GM18907 (cell line): ENCODE results near the gene MBD3.
"Not testable (repeated sequence)": the region's sequence is repeated elsewhere in the genome, so short reads cannot be mapped to it uniquely, and the experiment has no call there.

Source experiments
- ATAC-seq: cut with Tn5 transposase; IDR thresholded peaks from one replicate; pipeline ENCODE4 v1.9.1; 2021; ENCODE audit warnings: mild to moderate bottlenecking, moderate library complexity; ENCODE audit not compliant: unreplicated experiment

The MBD3 gene

DNA sequence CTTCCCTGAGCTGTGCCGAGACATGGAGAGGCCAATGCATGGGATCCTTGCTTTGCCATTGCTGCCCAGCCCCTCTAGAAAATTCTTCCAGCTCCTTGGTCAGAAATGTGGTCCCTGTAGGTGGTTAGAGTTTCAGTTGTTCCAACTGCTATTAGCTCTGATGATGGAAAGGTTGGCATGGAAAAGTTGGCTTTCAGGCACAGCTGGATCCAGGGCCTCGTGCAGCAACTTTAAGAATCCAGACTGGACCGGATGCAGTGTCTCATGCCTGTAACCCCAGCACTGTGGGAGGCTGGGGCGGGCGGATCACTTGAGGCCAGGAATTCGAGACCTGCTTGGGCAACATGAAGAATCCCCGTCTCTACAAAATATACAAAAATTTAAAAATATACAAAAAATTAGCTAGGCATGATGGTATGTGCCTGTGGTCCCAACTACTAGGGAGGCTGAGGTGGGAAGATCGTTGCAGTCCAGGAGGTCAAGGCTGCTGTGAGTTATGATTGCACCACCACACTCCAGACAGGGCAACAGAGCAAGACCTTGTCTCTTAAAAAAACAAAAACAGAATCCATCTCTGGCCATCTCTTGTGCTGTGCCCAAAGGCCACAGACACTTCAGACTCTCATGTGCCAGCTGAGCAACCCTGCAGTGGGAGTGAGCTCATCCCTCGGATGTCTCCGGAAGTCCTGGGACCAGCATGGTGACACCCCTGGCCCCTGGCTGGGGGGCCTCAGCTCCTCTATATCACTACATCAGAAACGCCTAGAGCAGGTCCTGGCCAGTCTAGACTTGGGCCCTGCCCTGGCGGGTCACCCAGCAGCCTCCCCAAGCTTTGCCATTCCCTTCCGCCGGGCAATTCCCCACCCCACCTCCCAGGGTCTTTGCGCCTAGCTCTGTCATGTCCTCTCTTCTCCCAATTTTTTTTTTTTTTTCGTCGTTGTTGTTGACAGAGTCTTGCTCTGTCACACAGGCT is 41.3 kb downstream of the MBD3 start:
- ATAC-seq, result no peak

DNA sequence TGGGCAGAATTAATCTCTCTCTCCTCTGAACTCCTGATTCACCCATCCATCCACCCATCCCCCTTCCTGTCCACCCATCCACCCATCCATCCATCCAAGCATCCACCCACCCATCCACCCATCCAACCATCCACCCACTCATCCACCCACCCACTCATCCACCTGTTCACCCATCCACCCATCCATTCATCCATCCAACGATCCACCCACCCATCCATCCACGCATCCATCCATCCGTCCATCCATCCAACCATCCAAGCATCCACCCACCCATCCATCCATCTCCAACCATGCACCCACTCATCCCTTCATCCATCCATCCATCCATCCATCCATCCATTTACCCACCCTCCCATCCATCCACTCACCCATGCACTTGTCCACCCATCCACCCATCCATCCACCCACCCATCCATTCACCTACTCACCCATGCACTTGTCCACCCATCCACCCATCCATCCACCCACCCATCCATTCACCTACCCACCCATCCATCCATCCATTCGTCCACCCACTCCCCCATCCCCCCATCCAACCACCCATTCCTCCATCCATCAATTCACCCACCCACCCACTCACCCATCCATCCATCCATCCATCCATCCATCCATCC is 43.2 kb downstream of the MBD3 start:
- ATAC-seq, result no peak

DNA sequence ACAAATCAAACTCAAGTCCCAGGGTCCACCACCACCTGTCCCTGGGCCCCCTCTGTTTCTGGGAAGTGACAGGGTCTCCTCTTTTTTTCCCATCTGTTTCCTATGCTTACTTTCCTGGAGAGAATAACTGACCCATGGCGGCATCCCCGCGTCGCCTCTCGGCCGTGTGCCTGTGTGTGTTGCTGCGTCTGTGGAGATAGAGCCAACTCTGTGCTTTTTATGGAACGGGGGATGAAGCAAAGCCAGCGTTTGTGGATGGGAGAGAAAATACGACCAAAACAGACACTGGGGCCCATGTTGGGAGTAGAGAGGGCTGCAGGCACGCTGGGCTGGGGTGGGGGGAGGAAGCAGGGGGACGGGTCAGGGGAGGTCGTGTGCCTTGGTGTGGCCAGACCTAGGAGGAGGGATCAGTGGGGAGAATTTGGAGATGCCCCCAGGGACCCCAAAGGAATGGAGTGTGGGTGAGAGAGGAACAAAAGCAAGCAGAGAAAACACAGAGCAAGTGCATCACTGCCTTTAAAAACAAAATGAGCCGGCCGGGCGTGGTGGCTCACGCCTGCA is 52.2 kb downstream of the MBD3 start:
- ATAC-seq, result no peak

DNA sequence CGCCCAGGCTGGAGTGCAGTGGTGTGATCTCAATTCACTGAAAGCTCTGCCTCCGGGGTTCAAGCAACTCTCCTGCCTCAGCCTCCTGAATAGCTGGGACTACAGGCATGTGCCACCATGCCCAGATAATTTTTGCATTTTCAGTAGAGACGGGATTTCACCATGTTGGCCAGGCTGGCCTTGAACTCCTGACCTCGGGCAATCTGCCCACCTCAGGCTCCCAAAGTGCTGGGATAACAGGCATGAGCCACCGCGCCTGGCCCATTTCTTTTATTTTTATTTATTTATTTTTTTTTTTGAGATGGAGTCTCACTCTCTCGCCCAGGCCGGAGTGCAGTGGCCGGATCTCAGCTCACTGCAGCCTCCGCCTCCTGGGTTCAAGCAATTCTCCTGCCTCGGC is 52.9 kb downstream of the MBD3 start:
- not testable (repeated sequence) for ATAC-seq

DNA sequence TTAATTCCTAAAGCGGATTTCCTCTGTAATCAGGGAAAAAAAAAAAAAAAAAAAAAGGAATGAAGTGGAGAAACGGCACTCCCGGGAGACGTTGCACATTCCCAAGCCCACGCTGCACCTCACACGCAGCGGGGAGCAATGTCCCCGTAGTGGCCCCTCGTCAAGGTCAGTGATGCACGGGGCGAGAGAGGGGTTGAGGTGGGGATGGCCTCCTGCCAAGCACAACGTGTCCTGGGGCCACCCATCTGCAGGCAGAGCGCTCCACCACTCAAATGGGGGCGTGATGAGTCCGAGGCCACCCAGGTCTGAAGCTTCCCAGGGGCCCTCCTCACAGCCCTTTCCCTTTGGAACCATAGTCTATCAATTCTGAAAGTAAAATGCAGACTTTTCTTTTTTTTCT is 53.7 kb downstream of the MBD3 start:
- ATAC-seq, result no peak

DNA sequence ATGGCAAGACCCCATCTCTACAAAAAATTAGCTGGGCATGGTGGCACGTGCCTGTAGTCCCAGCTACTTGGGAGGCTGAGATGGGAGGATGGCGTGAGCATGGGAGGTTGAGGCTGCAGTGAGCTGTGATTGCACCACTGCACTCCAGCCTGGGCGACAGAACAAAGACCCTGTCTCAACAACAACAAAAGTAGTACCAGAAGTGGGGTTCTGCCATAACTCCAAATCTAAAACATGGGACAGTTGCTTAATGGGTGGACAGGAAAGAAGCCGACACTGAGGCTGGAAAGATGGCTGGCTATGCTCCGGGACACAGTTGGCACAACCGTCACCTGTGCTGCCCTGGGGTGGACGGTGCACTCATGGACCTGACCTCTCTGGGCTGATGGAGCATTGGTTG is 57.0 kb downstream of the MBD3 start:
- ATAC-seq, result not testable (repeated sequence)

DNA sequence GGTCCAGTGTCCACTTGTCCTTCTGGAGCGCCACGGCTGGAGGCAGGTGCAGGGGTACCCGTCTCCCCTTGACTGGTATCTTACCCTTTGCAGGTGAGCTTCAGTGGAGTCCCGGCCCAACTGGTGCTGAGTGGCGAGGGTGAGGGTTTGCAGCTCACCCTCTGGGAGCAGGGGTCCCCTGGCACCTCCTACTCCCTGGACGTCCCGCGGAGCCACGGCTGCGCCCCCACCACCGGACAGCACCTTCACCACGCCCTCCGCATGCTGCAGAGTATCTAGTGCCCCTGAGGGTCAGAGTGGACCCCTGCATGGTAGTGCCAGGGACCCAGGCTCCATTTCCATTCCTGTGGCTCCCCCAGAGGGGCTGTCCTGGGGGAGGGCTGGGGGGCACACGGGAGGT is 57.7 kb downstream of the MBD3 start:
- ATAC-seq, result no peak

DNA sequence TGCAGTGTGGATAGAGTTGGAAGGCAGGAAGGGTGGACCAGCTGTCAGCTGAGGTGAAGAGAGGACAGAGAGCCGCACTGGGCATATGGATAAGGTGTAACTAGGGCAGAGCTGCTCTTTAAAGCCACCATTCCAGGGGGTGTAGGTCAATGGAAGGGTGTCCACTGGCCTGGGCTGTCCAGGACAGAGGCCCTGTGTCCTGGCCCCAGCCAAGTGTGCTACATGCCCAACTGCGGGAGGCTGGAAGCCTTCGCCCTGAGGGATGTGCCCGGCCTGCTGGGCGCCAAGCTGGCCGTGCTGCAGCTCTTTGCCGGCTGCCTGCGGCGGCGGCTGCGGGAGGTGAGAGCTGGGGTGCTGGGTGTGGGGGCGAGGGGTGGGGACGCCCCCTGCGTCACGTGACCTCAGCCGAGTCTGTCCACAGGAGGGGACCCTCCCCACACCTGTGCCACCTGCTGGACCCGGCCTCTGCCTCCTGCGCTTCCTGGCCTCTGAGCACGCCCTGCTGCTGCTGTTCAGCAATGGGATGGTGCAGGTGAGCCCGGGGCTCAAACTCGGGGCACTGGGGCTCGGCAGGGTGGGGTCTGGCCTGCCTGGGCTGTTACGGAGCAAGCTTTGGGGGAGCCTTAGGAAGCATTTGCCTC is 59.0 kb downstream of the MBD3 start:
- no peak for ATAC-seq

DNA sequence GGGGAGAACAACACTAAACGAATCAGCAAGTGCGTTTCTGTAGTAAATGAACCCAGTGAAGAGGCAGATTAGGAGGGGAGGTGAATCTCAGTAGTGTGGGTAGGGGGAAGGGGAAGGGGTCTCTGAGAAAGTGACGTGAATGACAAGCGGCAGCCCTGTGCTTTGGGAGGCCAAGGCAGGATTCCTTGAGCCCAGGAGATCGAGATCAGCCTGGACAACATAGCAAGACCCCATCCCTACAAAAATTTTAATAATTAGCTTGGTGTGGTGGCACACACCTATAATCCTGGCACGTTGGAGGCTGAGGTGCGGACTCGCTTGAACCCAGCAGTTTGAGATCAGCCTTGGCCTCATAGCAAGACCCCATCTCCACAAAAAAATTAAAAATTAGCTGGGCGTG is 60.7 kb downstream of the MBD3 start:
- no peak for ATAC-seq

DNA sequence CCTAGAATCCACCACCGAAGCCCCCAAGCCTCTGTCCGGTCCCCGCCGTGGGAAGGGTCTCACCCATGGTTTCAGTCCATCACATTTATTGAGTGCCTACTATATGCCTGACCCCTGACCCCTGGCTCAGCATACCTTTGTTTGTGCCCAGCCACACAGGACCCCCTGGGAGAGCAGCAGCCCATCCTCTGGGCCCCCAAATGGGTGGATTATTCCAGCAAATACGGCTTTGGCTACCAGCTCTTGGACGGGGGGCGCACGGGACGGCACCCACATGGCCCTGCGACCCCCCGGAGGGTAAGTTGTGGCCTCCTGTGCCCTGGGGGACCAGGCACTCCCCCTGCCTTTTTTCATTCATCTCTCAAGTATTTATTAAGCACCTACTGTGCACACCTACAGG is 61.1 kb downstream of the MBD3 start:
- ATAC-seq, result no peak

DNA sequence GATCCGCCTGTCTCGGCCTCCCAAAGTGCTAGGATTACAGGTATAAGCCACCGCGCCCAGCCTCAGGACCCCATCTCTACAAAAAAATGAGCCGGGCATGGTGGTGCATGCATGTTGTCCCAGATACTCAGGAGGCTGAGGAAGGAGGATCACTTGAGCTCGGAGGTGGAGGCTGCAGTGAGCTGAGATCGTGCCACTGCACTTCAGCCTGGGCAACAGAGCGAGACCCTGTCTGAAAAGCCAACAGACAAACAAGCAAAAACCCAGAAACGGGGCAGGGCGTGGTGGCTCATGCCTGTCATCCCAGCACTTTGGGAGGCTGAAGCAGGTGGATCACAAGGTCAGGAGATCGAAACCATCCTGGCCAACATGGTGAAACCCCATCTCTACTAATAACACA is 61.8 kb downstream of the MBD3 start:
- not testable (repeated sequence) for ATAC-seq

DNA sequence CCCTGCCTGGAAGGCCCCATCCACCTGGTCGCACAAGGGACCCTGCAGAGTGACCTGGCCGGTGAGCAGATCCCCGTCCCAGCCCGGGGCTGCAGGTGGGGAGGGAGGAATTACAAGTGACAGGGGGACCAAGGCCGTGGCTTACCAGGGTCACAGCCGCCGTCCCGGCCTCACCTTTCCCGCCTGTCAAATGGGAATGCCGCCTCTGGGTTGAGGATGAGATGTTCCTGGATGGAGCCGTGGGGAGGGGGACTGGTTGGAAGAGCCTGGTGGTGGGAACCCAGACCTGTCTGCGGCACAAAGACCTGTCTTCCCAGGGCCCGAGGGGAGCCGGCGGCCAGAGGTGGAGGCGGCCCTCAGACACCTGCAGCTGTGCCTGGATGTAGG is 63.2 kb downstream of the MBD3 start:
- no peak for ATAC-seq

DNA sequence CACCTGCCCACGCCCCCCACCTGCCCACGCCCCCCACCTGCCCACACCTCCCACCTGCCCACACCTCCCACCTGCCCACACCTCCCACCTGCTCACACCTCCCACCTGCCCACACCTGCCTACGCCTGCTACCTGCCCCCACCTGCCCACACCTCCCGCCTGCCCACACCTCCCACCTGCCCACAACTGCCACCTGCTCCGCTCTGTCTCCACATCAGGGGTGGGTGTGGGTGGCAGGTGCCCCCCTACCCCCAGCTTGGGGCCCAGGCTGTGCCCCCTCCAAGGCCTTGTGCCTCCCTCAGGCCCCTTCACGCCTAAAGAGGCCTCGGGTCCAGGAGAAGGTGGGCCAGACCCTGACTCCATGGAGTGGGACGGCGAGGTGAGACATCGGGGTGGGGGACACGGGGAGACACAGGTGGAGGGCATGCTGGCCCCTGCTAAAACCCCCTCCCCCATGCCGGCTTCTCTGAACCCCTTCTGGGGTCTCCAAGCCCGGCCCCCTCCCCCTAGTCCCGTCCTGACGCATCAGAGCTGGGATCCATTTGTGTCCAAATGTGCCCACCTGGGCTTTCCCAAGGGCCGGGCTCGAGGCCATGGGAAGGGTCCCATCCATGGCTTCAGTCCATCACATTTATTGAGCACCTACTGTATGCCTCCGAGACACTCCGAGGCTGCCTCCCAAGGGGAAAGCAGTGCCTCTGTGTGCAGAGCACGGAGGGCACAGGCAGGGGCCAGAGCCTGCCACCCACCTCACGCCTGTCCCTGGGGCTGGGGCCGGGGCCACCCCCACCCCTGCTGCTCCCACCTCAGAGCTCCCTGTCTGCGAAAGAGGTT is 63.9 kb downstream of the MBD3 start:
- no peak for ATAC-seq

DNA sequence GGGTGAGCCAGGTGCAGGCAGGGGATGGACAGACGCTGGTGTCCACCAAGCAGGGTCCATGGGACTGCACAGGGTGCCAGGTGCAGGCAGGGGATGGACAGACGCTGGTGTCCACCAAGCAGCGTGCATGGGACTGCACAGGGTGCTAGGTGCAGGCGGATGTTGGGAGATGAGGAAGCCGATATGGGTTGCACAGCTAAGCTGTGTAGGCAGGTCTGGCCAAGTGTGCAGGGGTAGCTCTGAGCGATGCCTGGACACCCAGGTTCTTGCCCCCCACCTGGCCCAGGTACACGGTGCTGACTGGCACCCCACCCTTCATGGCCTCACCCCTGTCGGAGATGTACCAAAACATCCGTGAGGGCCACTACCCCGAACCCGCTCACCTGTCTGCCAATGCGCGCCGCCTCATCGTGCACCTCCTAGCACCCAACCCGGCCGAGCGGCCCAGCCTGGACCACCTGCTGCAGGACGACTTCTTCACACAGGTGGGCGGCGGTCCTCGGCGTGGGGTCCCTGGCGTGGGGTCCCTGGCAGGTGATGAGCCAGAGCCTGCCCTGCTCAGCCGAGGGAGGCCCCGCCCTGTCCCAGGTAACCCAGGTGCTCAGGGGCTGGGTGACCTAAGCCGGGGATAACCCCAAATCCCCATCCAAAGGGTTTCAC is 64.9 kb downstream of the MBD3 start:
- ATAC-seq, result no peak

DNA sequence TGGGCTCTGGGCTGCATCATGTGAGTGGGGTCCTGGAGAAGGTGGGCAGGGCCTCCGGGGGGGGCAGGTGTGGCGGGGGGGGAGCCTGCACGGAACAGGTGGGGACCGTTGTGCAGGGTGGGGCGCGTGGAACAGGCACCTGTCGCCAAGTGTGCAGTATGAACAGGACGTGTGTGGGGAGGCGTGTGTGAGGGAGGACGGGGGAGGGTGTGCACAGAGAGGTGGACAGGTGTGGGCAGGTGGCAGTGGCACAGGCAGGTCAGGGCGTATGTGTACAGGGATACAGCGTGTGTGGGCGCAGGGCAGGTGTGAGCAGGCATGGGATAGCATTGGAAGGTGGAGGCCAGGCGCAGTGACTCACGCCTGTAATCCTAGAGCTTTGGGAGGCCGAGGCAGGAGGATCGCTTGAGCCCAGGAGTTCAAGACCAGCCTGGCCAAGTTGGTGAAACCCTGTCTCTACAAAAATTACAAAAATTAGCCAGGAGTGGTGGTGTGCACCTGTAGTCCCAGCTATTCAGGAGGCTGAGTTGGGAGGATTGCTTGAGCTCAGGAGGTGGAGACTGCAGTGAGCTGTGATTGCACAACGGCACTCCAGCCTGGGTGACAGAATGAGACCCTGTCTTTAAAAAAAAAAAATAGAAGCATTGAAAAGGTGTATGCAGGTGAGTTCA is 65.6 kb downstream of the MBD3 start:
- no peak for ATAC-seq

DNA sequence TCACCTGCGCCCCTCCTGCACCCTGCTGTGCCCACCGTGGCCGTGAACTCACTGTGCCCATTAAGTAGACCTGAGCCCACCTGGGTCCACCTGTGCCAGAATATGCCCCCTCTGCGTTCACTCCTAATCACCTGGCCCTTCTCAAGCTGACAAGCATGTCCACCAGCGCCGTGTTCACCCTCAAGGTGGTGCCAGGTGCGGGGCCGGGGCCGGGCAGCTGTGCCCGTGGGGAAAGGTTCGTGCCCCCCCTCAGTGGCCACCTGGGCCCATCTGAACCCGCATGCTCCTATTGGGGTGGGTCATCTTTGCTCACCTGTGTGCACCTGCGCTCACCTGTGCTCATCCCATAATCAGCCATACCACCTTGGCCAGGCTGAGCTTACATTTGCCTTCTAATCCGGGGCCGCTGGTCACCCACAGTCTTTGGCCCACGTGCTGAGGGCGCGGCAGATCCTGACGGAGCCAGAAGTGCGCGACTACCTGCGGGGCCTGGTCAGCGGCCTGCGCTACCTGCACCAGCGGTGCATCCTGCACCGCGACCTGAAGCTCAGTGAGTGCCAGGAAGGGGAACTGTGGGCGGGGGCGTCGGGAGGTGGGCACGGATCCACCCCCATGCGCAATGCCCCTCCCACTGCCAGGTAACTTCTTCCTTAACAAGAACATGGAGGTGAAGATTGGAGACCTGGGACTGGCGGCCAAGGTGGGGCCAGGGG is 66.4 kb downstream of the MBD3 start:
- ATAC-seq, result no peak

DNA sequence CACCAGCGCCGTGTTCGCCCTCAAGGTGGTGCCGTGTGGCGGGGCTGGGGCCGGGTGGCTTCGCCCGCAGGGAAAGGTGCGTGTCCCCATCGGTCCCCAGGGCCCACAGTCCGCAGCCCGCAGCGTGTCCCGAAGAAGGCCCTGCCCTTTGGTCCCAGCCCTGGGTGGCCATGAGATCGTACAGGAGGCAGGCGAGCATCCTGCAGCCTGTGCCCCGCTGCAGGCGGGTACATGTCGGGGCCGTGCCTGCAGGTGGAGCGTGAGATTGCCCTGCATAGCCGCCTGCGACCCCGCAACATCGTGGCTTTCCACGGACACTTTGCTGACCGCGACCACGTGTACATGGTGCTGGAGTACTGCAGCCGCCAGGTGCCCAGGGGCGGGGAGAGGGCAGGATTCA is 67.3 kb downstream of the MBD3 start:
- no peak for ATAC-seq

DNA sequence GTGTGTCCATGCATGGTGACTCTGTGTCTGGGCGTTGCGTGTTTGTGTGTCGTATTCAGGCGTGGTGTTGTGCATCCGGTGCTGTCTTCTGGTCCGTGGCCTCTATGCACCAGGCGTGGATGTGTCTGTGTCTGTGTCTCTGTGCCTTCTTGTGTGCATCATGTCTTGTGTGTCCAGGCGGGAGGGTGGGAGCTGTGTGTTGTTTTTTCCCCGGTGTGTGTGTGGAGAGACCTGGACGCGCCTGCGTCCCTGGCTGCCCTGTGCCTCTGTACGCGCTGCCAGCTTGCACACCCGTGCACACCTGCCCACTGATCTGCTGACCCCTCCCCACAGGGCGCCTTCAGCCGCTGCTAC is 67.7 kb downstream of the MBD3 start:
- no peak for ATAC-seq

DNA sequence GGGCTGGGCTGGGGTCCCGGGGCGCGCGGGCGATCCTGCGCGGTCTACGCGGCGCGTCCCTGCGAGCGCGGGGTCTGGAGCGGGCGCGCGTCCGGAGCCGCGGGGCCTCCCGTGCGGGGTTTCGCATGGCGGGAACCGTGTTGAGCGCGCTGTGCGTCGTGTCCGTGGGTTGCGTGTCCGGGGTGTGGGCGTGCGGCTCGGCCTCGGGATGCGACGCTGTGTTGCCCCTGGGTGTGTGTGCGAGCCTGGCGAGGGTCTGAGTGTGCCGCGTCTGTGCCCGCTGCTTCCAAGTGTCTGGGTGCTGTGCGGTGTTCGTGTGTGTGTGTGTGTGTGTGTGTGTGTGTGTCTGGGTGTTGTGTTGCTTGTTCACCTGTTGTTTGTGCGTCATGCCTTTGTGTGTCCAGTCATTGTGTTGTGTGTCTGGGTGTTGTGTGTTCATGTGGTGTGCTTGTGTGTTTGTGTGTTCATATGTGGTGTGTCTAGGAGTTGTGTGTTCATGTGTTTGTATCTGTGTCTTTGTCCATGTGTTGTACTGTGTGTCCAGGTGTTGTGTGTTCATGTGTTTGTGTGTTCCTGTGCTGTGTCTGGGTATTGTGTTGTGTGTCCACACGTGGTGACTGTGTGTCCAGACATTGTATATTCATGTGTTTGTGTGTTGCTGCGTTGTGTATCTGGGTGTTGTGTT is 68.2 kb downstream of the MBD3 start:
- no peak for ATAC-seq
